Measurements from ENCODE around the gene ARHGAP42.

The ARHGAP42 gene

DNA sequence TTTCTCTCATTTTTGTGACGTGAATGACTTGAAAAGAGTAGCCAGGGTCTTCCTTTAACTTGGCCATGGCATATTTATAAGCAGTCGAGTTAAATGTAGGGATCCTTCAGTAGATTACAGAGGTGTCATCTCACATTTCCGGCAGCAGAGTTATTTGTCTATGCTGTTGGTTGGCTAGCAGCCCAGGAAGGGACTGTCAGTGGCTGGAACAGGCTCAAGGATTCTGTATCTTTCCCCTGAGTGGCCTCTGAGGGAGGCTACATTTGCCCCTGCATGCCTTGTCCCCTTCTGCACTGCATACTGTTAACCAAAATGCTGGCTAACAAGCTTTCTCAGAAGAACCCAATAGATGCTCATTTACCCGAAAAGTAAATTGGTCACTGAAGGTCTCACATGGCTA is 254.9 kb downstream of the ARHGAP42 start:
- no peak overlapping the region for H3K4me3 ChIP-seq (ENCODE audit: low read depth, low read length)
- TF ChIP-seq CTCF (IDR thresholded peaks at IDR 0.05; ENCODE audit: low read depth, low read length): no peak

GRCh38 chr11:100948936-100949335 is 261.8 kb downstream of the ARHGAP42 start:
- H3K4me3 ChIP-seq (ENCODE audit: low read depth, low read length): no peak overlapping the region
- no peak for TF ChIP-seq CTCF (IDR thresholded peaks at IDR 0.05; ENCODE audit: low read depth, low read length)

GRCh38 chr11:100949443-100949842 is 262.4 kb downstream of the ARHGAP42 start:
- no peak for TF ChIP-seq CTCF (IDR thresholded peaks at IDR 0.05; ENCODE audit: low read depth, low read length)
- no peak overlapping the region for H3K4me3 ChIP-seq (ENCODE audit: low read depth, low read length)

DNA sequence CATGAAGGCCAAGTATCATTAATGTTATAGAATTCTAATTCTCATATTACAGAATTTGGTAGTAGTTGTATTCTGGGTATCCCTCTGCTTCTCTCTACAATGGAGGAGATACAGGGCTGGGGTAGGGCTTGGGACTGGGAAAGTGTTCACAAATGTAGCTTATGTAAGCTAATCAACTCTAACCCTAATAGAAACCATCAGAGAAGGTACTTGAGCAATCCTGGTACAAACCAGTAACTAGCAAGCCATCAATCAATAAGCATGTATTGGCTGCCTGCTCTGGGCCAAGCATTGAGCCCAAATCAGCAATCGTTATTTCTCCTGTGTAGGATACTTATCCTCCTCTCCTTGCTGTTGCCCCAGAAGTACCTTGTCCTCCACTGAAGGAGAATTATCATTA is 268.2 kb downstream of the ARHGAP42 start:
- H3K4me3 ChIP-seq (ENCODE audit: low read depth, low read length): no peak overlapping the region
- TF ChIP-seq CTCF (IDR thresholded peaks at IDR 0.05; ENCODE audit: low read depth, low read length): no peak

DNA sequence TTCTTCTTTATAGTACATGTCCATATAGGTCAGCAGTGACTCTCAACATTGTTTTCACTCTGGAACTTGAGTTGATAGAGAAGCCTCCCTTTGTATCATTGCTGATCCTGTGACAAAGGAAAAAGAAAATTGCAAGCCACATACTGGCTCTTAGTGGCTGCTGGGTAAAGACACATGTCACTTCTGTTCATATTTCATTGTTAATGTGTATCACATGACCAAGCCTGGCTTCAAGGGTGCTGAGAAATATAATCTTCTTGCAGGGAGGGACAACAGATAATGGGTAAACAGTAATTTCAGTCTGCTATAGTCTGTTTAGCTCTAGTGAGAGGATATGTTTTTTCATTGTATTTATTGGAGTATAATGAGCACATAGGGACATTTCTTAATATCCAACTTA is 269.3 kb downstream of the ARHGAP42 start:
- H3K4me3 ChIP-seq (ENCODE audit: low read depth, low read length): no peak overlapping the region
- TF ChIP-seq CTCF (IDR thresholded peaks at IDR 0.05; ENCODE audit: low read depth, low read length): no peak

DNA sequence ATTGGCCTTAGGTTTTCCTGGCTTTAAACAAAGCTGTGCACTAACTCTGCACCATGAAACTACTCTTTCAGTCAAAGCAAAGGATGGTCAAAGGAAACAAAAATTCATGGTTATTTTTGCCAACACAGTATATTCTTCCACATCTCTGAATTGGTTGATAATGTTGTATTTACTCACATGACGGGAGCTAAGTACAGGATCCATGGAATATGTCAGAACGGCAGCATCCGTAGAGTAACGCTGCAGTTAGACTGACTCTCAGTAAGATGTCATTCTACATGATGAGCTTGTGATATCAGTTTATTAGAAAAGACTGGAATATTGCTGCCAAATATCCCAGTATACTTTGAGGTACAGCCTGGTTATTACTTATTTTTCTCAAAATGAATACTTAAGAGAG is 270.4 kb downstream of the ARHGAP42 start:
- no peak overlapping the region for H3K4me3 ChIP-seq (ENCODE audit: low read depth, low read length)
- TF ChIP-seq CTCF (IDR thresholded peaks at IDR 0.05; ENCODE audit: low read depth, low read length): no peak

DNA sequence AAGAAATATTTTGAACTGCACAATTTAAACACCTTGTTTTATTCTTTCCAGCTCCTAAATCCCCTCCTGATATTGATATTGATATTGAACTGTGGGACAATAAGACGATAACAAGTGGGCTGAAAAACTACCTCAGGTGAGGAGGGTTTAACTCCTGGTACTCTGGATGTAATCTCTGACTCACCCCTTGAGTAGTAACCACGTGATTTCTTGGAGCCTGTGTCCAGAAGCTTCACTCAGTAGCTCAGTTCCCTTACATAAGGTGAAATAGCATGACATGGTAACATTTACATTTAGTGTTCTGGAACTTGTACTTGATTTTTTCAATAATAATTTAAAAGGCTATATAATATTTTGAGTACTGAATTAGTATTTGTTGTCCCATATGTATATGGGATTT is 274.5 kb downstream of the ARHGAP42 start:
- TF ChIP-seq CTCF (IDR thresholded peaks at IDR 0.05; ENCODE audit: low read depth, low read length): no peak
- no peak overlapping the region for H3K4me3 ChIP-seq (ENCODE audit: low read depth, low read length)

Measured in WI38 (cell line).